IPS DF 4.7 (cell line): ENCODE results near the gene SND1.

Experiments used
- DNase-seq: peaks from one replicate; pipeline ENCODE4 v3.0.0-alpha.2; 2013; ENCODE audit warnings: low spot score; ENCODE audit errors: extremely low read depth

SND1 gene

GRCh38 chr7:127766831-127767459, 115.0 kb downstream of the SND1 start:
- no peak for DNase-seq

DNA sequence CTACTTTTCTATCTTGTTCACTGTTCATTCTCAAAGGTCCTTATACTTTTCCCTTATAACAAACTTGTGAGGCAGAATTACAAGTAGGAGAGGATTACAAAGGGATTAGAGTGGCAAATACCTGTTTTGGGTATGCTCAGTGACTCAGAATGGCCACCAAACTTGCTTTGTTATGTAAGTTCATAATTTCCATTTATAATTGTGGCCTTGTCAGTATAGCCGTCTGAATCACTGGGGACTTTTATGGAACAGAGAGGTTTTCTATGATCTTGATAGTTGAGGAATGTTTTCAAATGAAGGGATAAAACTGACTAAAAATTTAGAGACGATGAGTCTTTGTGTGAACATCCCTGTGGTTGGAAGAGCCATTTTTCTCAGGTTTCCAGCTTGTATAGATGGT, 116.2 kb downstream of the SND1 start:
- DNase-seq, result no peak

DNA sequence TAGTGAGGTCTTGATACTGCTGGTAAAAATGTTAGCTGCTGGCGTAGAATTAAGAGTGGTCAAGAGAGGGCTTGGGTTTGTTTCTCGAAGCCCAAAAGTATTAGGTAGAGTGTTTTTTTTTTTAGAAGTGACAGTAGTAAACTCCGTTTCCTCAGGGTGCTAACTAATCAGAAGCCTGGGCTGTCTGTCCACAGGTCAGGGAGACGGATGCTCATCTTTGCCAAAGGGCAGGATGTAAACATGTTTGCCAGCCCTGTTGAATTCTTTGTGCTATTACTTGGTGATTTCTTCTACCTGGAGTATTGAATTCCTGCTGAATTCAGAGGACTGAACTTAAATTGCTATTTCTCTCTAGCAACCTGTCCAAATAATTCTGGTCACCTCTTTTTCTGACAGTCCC, 117.1 kb downstream of the SND1 start:
- DNase-seq, result no peak

DNA sequence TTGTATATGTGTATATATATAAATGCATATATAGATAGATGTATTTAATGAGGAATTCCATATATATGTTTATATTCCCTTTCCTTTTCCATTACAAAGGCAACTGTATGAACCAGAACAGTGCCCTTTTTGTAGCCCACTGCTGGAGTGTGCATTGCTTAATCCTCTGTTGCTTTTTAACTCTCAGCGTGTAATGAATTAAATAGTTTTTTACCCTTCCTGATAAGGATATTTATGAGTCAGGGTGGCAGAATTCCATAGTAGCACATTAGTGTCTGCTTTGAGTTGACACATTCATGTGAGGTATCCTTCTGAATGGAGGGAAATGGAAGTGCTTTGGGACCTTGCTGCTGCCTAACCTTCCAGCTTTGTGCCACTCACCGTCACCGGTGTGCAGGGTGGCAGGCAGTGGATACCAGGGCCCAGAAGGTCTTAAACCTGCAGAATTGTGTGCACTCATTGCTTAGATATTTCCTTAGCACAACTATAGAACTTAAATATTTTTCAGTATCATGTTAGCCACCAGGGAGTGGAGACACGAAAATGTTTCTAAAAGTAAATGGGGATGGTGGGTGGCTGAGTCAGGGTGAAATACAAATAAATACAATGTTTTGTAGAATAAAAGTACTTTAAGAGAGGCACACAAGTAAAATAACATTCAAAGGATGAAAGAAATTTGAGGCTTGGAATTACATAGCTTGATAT, 117.9 kb downstream of the SND1 start:
- DNase-seq, result no peak

DNA sequence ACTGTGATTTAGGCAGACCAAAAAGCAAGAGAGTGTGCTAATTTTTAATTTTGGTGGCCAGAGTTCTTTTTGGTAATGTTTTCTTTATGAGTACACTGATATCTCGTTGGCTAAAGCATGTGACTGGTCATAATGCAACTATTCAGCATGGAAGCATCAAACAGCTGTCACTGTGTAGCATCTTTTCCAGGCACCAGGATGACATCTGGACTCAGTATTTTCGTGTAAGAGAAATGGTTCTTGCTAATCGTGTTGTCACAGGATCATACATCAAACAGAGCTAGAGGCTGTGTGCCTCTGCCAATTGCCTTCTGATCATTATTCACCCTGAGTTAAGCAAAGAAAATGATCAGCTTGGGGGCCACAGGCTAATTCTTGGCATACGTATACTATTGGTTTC, 118.9 kb downstream of the SND1 start:
- no peak for DNase-seq

- DNase-seq, result no peak
Observed at GRCh38 chr7:127771707-127772106, 119.7 kb downstream of the SND1 start.

DNA sequence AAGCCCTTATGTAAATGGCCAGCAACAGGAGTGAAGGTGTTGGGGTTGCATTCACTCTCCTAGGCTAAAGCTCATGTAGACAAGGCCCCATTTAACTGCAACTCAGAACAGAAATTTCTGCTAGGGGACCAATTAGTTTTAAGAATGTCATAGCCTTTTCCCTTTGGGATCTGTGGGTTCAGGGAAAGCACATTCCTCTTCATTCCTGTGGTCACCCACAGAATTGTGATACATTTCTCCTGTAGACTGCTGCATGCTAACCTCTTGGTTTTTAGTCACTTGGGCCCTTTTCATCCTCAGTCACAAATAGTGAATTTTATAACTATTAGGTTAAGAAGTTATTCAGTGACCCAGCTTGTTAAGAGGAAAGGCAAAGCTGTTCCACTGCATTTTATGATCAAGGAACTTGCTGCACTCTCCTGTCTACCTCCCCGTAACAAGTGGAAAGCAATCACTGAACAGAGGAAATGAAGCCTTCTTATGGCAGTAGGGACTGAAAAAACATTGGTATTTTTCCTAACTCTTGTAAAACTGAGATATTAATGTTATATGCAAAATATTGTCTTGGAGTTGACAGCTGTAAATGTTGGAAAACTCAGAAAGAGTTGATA, 124.9 kb downstream of the SND1 start:
- DNase-seq, result no peak

DNA sequence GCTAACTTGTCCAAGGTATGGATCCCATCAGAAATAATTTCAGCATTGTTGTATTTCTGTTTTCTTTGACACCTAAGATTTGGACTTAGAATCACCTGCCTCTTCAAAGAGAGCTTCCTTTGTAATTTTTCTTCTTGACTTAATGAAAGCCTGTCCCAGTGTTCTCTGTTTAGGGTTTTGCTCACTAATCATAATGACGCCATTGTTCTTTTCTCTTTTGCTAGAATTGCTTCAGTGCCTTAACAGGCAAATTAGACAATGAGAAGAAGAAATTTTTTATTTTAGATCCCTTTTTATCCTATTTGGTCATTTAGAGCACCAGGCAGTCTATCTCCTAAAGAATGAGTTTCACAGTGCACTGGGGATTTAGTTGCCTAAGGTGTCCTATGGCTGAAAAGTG, 128.5 kb downstream of the SND1 start:
- no peak for DNase-seq

- DNase-seq, result no peak
Observed at GRCh38 chr7:127781081-127781480, 129.1 kb downstream of the SND1 start.

- no peak for DNase-seq
Observed at GRCh38 chr7:127782075-127782474, 130.1 kb downstream of the SND1 start.

GRCh38 chr7:127782654-127783559, 130.9 kb downstream of the SND1 start:
- DNase-seq, result no peak

- no peak for DNase-seq
Observed at GRCh38 chr7:127786184-127786583, 134.2 kb downstream of the SND1 start.

DNA sequence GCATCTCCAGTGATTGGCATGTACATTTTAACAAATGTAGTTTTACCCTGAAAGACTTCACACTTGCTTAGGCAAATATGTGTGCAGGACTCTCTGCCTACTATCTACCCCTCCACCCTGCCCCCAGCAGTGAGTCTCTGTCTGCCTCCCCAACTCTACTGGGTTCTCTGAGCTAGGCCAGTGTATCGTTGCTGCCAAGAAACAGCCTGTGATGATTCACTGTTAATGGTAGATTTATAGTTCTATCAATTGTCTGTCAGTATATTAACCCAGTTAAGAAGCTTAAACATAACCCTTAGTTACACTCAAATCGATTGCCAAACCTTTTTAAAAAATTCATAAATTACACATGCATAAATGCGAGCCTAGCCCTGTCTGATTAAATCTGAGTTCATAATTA, 137.0 kb downstream of the SND1 start:
- DNase-seq, result no peak

DNA sequence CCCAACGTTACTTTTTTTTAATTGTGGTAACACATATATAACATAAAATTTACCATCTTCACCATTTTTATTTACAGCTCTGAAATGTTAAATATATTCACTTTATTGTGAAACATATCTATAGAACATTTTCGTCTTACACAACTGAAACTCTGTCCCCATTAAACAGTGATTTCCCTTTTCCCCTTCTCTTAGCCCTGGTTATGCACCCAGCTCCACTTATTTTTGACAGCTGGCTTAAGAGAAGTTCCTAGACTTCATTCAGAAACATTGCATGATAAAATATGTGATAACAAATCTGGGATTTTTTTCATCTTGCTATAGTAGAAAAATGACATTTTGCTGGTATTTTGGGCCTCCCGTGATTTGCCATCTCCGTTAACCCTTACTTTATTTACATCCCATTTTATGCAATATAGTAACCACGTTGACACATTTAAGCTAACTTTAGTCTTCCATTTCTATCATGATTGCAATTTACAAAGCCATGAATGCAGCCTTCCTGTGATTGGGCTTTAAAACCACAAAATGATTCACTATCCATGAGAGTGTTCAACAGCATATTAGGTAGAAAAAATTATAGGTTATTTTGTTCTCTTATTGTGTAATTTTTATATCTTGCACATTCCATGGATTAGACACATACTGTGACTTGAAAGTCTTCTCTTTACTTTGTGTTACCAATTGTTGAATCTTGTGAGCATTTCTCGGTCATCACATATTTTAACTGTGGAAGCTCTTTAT, 139.6 kb downstream of the SND1 start:
- no peak for DNase-seq

DNA sequence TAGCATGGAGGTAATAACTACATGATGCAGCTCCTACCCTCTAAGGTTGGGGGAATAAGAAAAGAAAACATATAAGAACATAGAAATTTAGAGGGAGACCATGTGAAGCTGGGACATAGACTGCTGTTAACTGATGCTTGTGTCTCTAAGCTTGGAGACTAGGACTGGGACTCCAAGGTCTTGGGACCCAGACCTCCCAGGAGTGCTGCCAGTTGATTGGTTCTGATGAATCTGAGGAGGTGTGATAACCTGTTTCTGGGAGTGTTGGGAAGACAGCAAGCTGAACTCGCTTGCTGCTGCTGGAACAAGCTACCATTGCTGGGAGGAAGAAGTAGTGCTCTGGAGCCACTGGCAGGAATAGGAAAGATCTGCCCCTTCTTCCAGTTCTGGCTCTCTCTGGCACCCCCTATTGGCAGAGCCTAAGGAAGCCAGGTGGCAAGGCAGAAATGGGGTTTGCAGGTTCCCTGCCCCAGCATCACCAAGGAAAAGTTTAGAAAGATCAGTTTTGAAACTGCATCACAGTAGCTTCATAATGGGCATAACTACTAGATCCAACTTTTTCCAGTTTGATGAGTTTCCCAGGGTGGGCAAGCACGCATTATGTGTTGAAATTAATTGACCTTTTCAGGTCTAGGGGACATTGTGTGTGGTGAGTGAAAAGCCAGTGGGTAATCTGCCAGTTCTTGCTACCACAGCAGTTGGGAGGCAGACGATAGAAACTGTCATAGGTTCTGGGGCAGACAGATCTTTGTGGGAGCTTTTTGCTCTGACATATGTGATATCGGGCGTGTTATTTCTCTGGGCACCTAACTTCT, 140.7 kb downstream of the SND1 start:
- peak; percentile 33 for DNase-seq

DNA sequence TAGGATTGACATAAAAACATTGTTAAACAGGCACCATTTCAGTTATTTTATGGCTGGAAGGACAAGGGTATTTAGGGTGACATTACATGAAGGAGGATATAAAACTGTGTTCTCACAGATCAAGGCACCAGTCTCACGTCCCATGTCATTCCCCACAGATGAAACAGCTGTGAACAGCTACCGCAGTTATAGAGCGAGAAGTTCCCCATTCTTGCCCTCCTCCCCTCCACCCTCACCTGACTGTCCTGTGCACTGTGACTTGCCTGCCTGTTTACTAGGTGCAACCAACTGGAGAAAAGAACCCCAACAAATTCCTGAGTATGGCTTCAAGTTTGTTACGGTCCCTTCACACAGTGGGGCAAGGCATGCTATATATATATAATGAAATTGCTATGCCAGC, 141.6 kb downstream of the SND1 start:
- no peak for DNase-seq

DNA sequence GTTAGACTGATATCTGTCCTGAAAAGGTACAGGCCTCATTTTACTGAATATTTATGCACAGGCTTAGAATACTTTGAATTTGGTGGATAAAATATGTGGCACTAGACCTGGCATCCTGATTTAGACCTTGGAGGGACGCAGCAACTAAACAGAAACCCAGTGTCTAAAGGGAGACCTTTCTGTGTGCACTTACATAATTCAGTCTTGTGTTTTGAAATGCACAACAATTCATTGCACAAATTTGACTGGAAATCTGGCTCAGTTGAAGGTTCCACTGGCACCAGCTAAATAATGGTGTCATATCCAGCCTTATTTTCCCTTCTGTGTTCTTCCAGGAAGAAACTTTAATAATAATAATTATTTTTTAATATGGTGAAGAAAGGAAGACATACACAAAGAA, 142.1 kb downstream of the SND1 start:
- DNase-seq, result no peak

DNA sequence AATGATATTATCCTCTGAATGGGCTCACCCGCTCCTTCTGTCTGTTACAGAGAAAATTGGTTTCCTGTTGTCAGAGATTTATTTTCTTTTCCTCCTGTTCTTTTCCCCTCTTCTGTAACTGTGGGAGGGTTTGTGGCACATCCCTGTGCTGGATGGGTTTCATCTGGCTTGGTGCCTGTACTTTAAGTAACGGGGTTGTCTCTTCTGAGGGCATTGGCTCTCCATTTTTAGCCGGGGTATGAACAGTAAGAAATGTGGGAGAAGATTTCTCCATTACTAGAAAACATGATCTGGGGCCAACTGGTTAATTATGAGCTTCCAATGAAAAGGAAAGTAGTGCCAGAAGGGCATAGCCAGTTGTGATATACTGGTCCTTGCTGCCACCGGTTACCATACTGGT, 142.6 kb downstream of the SND1 start:
- DNase-seq, result no peak

DNA sequence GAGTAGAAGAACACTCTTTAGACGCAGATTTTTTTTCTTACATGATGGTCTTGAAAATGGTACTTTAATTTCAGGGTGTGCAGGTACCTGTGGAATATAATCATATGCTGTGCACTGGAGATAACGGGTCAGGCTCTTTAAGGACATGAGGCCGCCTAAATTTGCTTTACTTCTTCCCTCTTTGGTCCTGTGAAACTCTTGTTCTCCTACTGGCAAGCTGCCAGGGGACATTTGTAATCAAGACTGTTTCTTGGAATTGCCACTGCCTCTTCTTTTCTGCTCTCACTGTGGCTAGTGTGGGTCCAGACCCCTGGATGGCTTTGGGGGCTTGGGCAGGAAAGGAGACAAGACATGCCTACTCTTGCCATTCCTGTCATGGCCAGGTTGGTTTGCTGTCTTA, 146.0 kb downstream of the SND1 start:
- DNase-seq, result no peak

- no peak for DNase-seq
Observed at GRCh38 chr7:127798769-127799372, 146.9 kb downstream of the SND1 start.
